ENCODE data around the gene GPN3.

The GPN3 gene

GRCh38 chr12:110403976-110404682 is 63.9 kb downstream of the GPN3 start:
- peaks cover 30% of the 10 kb centered on the region for H3K4me1 ChIP-seq (ENCODE audit: control insufficient read depth, low read length)
- H3K9me3 ChIP-seq (ENCODE audit: control insufficient read depth, insufficient read depth, low read length): no peaks in the 10 kb centered on the region
- peak overlapping the region; percentile 67 for H3K4me2 ChIP-seq (ENCODE audit: low read length)
- H3K27me3 ChIP-seq (ENCODE audit: control insufficient read depth, low read length): no peaks in the 10 kb centered on the region
- peaks cover 47% of the 10 kb centered on the region for H3K79me2 ChIP-seq (ENCODE audit: control insufficient read depth, low read length)
- peak overlapping the region; percentile 92 for H3K4me3 ChIP-seq (ENCODE audit: low read length)
- no peaks in the 10 kb centered on the region for H4K20me1 ChIP-seq (ENCODE audit: control insufficient read depth, insufficient read depth, low read depth, low read length)
- H3K36me3 ChIP-seq (ENCODE audit: control insufficient read depth, low read length): peaks cover 35% of the 10 kb centered on the region
- no peaks in the 10 kb centered on the region for H3F3A ChIP-seq (ENCODE audit: control insufficient read depth, insufficient read depth)
- no peak for TF ChIP-seq EZH2phosphoT487 (IDR thresholded peaks at IDR 0.05; ENCODE audit: borderline replicate concordance, low read length)
- TF ChIP-seq CTCF (IDR thresholded peaks at IDR 0.05; ENCODE audit: low read depth, low read length, poor library complexity, severe bottlenecking): no peak
- H3K9me2 ChIP-seq (replicated peaks; ENCODE audit: control insufficient read depth, low read length): no peaks in the 10 kb centered on the region
- H3K27ac ChIP-seq (ENCODE audit: low read depth, low read length): peak overlapping the region; percentile 78

- no peak for TF ChIP-seq EZH2phosphoT487 (IDR thresholded peaks at IDR 0.05; ENCODE audit: borderline replicate concordance, low read length)
- TF ChIP-seq CTCF (IDR thresholded peaks at IDR 0.05; ENCODE audit: low read depth, low read length, poor library complexity, severe bottlenecking): no peak
- Histone ChIP-seq H3K79me2 (ENCODE audit: control insufficient read depth, low read length) (peaks cover 55% of the 10 kb centered on the region), H3K4me3 (ENCODE audit: low read length) (peak within 1 kb of the TSS; percentile 92), H3F3A (ENCODE audit: control insufficient read depth, insufficient read depth) (no peaks in the 10 kb centered on the region), H4K20me1 (ENCODE audit: control insufficient read depth, insufficient read depth, low read depth, low read length) (no peaks in the 10 kb centered on the region), H3K9me3 (ENCODE audit: control insufficient read depth, insufficient read depth, low read length) (no peaks in the 10 kb centered on the region), H3K4me1 (ENCODE audit: control insufficient read depth, low read length) (peaks cover 30% of the 10 kb centered on the region), H3K9me2 (replicated peaks; ENCODE audit: control insufficient read depth, low read length) (no peaks in the 10 kb centered on the region), H3K36me3 (ENCODE audit: control insufficient read depth, low read length) (peaks cover 43% of the 10 kb centered on the region), H3K27ac (ENCODE audit: low read depth, low read length) (peak within 1 kb of the TSS; percentile 78), H3K27me3 (ENCODE audit: control insufficient read depth, low read length) (no peaks in the 10 kb centered on the region), H3K4me2 (ENCODE audit: low read length) (peak within 1 kb of the TSS; percentile 67)
These were observed 64.7 kb downstream of the GPN3 start, which contains the start of gene ANAPC7 for GRCh38 chr12:110403146-110403975. TSS of gene ANAPC7 (minus strand) at chr12:110403708. CDS start at chr12:110403627, 81 bp downstream.
